Small intestine (tissue), 7 donors: ENCODE results near the gene SYT2. TPM values are rescaled to one million over a fixed set of nuclear protein-coding genes. Genes with fewer than 3 reads are reported as not detected.
"Not testable (repeated sequence)": the region's sequence is repeated elsewhere in the genome, so short reads cannot be mapped to it uniquely, and the experiment has no call there.

ENCODE experiments used
- DNase-seq, 2 donors: peaks; one replicate each; pipeline versions ENCODE4 v3.0.0 to v3.0.0-alpha.2; 2013
- FAIRE-seq: peaks from 2 replicates; lab custom pipeline; 2012; peaks lifted over from hg19 to GRCh38; lab: Jason Lieb, UNC
- H3K27ac ChIP-seq, 3 donors: one replicate each; pipeline ENCODE4 v1.5.1; 2013; ENCODE audit warnings: low read length in 2 of 3, mild to moderate bottlenecking in 2 of 3, control low read depth in 1 of 3, inconsistent platforms in 1 of 3, low read depth in 1 of 3, moderate library complexity in 1 of 3
- H3K27me3 ChIP-seq, 3 donors: one replicate each; pipeline ENCODE4 v1.6.1; 2013; ENCODE audit warnings: low read length in 3 of 3, inconsistent platforms in 1 of 3; ENCODE audit not compliant: control insufficient read depth in 3 of 3, insufficient read depth in 3 of 3
- H3K36me3 ChIP-seq, 3 donors: one replicate each; pipeline ENCODE4 v1.6.1; 2013; ENCODE audit warnings: low read length in 3 of 3, inconsistent platforms in 1 of 3, low read depth in 1 of 3, mild to moderate bottlenecking in 1 of 3, moderate library complexity in 1 of 3; ENCODE audit not compliant: control insufficient read depth in 3 of 3, insufficient read depth in 2 of 3
- H3K4me1 ChIP-seq, 3 donors: one replicate each; pipeline ENCODE4 v1.6.1; 2013; ENCODE audit warnings: low read length in 2 of 3, inconsistent platforms in 1 of 3, low read depth in 1 of 3, mild to moderate bottlenecking in 1 of 3, moderate library complexity in 1 of 3; ENCODE audit not compliant: control insufficient read depth in 3 of 3, insufficient read depth in 2 of 3
- H3K4me3 ChIP-seq, 3 donors: one replicate each; pipeline ENCODE4 v1.5.1; 2013; ENCODE audit warnings: low read length in 3 of 3, control low read depth in 1 of 3, inconsistent platforms in 1 of 3, low read depth in 1 of 3, mild to moderate bottlenecking in 1 of 3, moderate library complexity in 1 of 3
- H3K9me3 ChIP-seq, 2 donors: one replicate each; pipeline ENCODE4 v1.6.1; 2013; ENCODE audit warnings: low read depth in 1 of 2, low read length in 1 of 2; ENCODE audit not compliant: control insufficient read depth in 2 of 2, insufficient read depth in 1 of 2
- WGBS, 3 donors: extraction: QIAGEN DNeasy Blood & Tissue Kit; methylation state at CpG; one replicate each; pipeline ENCODE4 v1.1.7; 2013; 5-methylcytosine and 5-hydroxymethylcytosine counted together
- polyA plus RNA-seq, 4 donors: library from polyadenylated mRNA; stranded (reverse) in 3 of 4; unstranded in 1 of 4; fragments of 200-250 nt in 3 of 4; fragments of 120-200 nt in 1 of 4; gene quantifications; one replicate each; pipeline versions ENCODE4 v1.2.1 to v1.2.3, GENCODE V29; 2013
- donor health status: healthy with polysubstance abuse.
- donor health status: control.
- donor health status: control.
- donor health status: Bipolar disorder and iron deficiency.
- donor health status: healthy.

The SYT2 gene
- polyA plus RNA-seq, 4 donors = 0.03 to 1.8 TPM; not detected in 2

GRCh38 chr1:202625416-202626360, 84.6 kb downstream of the SYT2 start:
- 37 to 65% (median 44%) methylated on average over 14 to 28 of the region's 28 CpGs for WGBS, 3 donors
- peaks cover 0 to 7% (median 0%) of the 10 kb centered on the region in 3 donors for H3K4me1 ChIP-seq
- H3K4me3 ChIP-seq = no peak overlapping the region
- no peak overlapping the region for H3K27ac ChIP-seq
- no peak for FAIRE-seq
- H3K27me3 ChIP-seq = no peaks in the 10 kb centered on the region
- peak; percentile 55 to 67 for DNase-seq
- H3K9me3 ChIP-seq = no peaks in the 10 kb centered on the region
- H3K36me3 ChIP-seq = peaks cover 0 to 5% (median 0%) of the 10 kb centered on the region in 3 donors

GRCh38 chr1:202624781-202625108, 85.5 kb downstream of the SYT2 start:
- no peaks in the 10 kb centered on the region for H3K27me3 ChIP-seq
- H3K4me1 ChIP-seq = peaks cover 0 to 7% (median 0%) of the 10 kb centered on the region in 3 donors
- no peak overlapping the region for H3K27ac ChIP-seq
- DNase-seq = no peak
- no peak for FAIRE-seq
- H3K36me3 ChIP-seq = peaks cover 0 to 5% (median 0%) of the 10 kb centered on the region in 3 donors
- H3K9me3 ChIP-seq = no peaks in the 10 kb centered on the region
- no peak overlapping the region for H3K4me3 ChIP-seq
- WGBS, 3 donors = 63 to 78% (median 75%) methylated on average over 1 of the region's 1 CpG

GRCh38 chr1:202624088-202624780, 86.0 kb downstream of the SYT2 start:
- Histone ChIP-seq H3K27me3 (no peaks in the 10 kb centered on the region), H3K9me3 (no peaks in the 10 kb centered on the region), H3K27ac (no peak overlapping the region), H3K36me3 (peaks cover 0 to 5% (median 0%) of the 10 kb centered on the region in 3 donors), H3K4me1 (peaks cover 0 to 7% (median 0%) of the 10 kb centered on the region in 3 donors), H3K4me3 (no peak overlapping the region)
- FAIRE-seq (no peak), DNase-seq (no peak)
- 90 to 95% (median 92%) methylated on average over 7 of the region's 7 CpGs for WGBS, 3 donors

GRCh38 chr1:202623476-202623875, 86.8 kb downstream of the SYT2 start:
- H3K4me1 ChIP-seq = peaks cover 0 to 10% (median 0%) of the 10 kb centered on the region in 3 donors
- DNase-seq, H3K9me3 ChIP-seq, H3K4me3 ChIP-seq, FAIRE-seq, H3K27me3 ChIP-seq, H3K36me3 ChIP-seq, H3K27ac ChIP-seq: not testable (repeated sequence)
- whole genome bisulfite sequencing, 3 donors = 74 to 85% (median 75%) methylated on average over 9 to 12 of the region's 12 CpGs

GRCh38 chr1:202623075-202623474, 87.2 kb downstream of the SYT2 start:
- Histone ChIP-seq H3K9me3 (no peaks in the 10 kb centered on the region), H3K36me3 (peaks cover 0 to 5% (median 0%) of the 10 kb centered on the region in 3 donors), H3K4me3 (no peak overlapping the region), H3K27ac (no peak overlapping the region), H3K4me1 (peaks cover 0 to 13% (median 0%) of the 10 kb centered on the region in 3 donors), H3K27me3 (no peaks in the 10 kb centered on the region)
- FAIRE-seq (no peak), DNase-seq (no peak)
- 68 to 100% (median 80%) methylated on average over 1 to 7 of the region's 7 CpGs for WGBS, 3 donors

- Histone ChIP-seq H3K4me3 (no peak overlapping the region), H3K4me1 (peaks cover 0 to 11% (median 0%) of the 10 kb centered on the region in 3 donors), H3K9me3 (no peaks in the 10 kb centered on the region), H3K27me3 (no peaks in the 10 kb centered on the region), H3K27ac (no peak overlapping the region), H3K36me3 (peaks cover 0 to 5% (median 0%) of the 10 kb centered on the region in 3 donors)
- WGBS, 3 donors = 77 to 90% (median 82%) methylated on average over 8 of the region's 8 CpGs
- FAIRE-seq (no peak), DNase-seq (no peak)
Observed at GRCh38 chr1:202622388-202622787, 87.9 kb downstream of the SYT2 start.

- Histone ChIP-seq H3K9me3 (no peaks in the 10 kb centered on the region), H3K4me3 (no peak overlapping the region), H3K27ac (no peak overlapping the region), H3K27me3 (no peaks in the 10 kb centered on the region), H3K4me1 (peaks cover 0 to 7% (median 0%) of the 10 kb centered on the region in 3 donors), H3K36me3 (peaks cover 0 to 5% (median 0%) of the 10 kb centered on the region in 3 donors)
- FAIRE-seq = no peak
- DNase-seq = no peak
- 90 to 100% (median 98%) methylated on average over 2 to 3 of the region's 3 CpGs for WGBS, 3 donors
Observed at GRCh38 chr1:202621446-202621845, 88.8 kb downstream of the SYT2 start.

- not testable (repeated sequence) for DNase-seq, H3K9me3 ChIP-seq, H3K27me3 ChIP-seq, H3K4me3 ChIP-seq, FAIRE-seq, H3K27ac ChIP-seq, H3K36me3 ChIP-seq
- WGBS, 3 donors = 83 to 93% (median 88%) methylated on average over 1 to 2 of the region's 2 CpGs
- peaks cover 0 to 15% (median 0%) of the 10 kb centered on the region in 3 donors for H3K4me1 ChIP-seq
Observed at GRCh38 chr1:202620036-202620435, 90.2 kb downstream of the SYT2 start.
